GM21390 (cell line): ENCODE measurements around the gene ACSS1.

ENCODE experiments used
- ATAC-seq: cut with Tn5 transposase; IDR thresholded peaks from one replicate; pipeline ENCODE4 v1.9.1; 2021; ENCODE audit not compliant: unreplicated experiment

ACSS1 gene

GRCh38 chr20:25032478-25033264, 25.3 kb downstream of the ACSS1 start:
- ATAC-seq: no peak

- ATAC-seq: no peak
Observed at GRCh38 chr20:25032065-25032477, 25.9 kb downstream of the ACSS1 start.

DNA sequence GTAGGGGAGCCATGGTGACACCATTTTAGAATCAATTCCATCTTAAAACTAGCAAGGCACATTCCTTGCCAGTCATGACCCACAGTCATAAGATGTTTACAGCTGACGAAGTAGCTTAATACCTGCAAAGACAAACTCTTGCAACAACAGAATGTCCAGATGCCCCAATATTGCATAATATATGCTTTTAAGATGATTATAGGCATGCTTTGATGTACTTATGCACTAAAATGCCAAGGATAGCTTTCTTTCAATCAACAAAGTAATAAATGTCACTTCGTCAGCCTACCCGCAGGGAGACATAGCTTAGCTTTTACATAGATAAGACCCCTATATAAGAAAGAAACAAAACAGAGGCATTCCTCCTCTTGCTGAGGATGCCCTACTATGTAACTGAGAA, 26.7 kb downstream of the ACSS1 start:
- no peak for ATAC-seq

DNA sequence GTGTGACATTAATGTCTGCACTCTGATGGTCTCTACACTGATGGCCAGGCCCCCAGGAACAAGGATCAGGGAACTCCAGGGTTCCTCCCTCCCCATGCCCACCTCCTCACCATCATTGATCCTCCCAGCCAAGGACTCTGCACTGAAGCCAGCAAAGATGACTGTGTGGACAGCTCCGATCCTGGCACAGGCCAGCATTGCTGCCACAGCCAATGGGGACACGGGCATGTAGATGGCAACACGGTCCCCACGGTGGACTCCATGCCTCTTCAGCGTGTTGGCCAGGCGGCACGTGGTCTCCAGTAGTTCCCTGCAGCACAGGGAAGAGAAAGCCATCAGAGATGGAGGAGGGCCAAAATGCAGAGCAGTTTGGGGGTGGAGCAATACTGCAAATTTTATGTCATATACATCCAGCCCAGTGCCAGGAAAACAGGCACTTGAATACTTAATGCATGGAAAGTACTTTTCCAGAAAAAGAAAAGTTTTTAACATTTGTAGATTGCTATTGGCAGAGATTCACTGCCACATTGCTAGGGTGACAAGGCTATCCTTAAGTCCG, 27.2 kb downstream of the ACSS1 start:
- no peak for ATAC-seq

DNA sequence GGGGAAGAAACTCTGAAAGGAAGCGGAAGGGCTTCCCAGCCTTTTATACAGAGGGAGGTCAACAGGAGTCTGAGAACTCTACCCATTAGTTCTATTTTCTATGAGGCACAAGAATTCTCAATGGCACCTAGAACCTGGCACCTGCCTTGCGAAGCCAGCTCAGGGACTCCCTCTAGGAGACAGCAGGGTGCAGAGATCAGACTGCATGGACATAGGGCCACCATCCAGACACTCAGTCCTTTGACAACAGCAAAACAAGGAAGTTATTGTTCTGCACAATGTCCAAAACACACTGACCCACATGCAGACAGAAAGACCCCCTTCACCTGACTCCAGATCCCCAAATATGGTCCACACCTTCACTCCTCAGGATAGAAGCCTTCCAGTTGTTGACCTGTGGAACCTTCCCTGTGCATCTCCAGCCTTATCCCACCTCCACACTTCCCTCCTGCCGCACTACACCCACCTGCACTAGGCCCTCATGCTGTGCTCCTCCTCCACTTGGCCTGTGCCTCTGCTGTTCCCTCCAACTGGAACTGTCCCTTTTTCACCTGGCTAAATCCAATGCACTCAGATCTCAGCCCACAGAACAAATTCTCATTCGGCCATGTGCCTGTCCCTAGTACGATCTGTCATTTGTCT, 27.8 kb downstream of the ACSS1 start:
- ATAC-seq: no peak

DNA sequence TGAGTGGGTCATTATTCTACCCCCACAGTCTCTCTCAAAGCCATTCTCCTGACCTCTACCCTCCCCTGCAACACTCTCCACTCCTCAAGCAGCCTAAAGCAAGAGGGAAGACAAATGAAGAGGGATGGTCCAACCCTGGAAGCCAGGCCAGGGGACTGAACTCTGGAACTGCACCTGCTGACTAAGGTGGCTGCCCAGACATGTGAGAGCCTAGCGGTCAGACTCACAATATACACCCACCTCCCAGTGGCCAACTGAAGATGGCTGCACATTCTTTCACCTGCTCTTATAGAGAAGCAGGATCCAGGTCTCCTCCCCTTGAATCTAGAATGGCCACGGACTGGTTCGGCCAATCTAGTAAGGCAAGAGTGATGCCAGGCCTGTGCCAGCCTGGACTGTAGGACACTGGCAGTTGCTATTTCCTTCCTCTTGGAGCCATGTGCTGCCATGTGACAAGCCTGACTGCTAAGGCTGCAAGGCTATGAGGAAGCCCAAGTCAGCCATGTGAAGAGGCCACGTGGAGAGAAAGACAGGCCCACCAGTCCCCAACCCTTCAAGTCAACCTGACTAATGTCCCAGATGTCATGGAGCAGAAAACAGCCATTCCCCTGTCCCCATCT, 31.8 kb downstream of the ACSS1 start:
- no peak for ATAC-seq

DNA sequence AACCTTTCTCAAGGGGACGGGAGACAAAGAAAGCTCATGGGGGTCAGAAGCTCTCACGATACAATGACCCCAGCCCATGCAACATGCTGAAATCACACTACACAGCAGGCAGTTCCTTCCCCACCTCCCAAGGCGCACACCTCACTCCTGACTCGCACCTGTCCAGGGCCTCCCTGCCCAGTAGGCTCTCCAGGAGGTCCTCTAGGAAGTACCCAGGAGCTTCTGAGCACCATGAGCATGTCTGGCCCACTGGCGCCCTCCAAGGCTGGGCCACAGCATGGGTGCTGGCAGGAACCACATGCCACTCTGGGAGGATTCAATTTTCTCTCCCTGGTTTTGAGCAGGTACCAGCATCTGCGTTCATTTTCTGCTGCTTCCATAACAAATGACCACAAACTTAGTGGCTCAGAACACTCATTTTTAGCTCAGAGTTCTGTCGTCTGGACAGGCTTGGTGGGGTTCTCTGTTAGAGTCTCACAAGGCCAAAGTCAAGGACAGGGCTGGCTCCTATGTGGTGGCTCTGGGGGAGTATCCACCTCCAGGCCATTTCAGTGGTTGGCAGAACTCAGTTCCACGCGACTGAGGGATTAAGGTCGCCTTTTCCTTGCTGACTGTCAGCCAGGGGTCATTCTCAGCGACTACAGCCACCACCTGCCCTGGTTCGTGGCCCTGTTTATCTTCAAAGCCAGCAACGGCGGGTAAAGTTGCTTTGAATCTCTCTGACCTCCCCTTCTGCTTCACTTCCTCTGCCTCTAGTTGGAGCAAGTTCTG, 32.7 kb downstream of the ACSS1 start:
- ATAC-seq: no peak

- no peak for ATAC-seq
Observed at GRCh38 chr20:25024171-25024570, 33.8 kb downstream of the ACSS1 start.

DNA sequence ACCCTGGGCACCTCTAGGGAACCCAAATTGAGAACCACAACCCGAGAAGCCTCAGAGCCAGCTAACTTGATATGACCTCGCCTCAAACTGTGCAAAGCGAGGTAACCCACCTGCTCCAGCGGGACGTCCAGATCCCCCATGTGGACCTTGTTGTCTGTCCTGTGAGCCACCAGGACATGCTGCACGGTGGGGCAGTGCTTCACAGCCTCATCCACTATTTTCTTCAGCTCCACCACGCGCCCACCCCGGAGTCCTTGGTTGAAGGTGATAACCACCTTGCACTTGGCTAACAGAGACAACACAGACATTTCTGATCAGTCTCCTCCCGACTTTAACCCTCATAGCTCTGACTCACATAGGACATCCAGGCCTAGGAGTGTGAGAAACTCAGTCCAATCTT, 34.6 kb downstream of the ACSS1 start:
- ATAC-seq: no peak

GRCh38 chr20:25022680-25023079, 35.3 kb downstream of the ACSS1 start:
- no peak for ATAC-seq

- ATAC-seq: no peak
Observed at GRCh38 chr20:25021336-25021735, 36.6 kb downstream of the ACSS1 start.

DNA sequence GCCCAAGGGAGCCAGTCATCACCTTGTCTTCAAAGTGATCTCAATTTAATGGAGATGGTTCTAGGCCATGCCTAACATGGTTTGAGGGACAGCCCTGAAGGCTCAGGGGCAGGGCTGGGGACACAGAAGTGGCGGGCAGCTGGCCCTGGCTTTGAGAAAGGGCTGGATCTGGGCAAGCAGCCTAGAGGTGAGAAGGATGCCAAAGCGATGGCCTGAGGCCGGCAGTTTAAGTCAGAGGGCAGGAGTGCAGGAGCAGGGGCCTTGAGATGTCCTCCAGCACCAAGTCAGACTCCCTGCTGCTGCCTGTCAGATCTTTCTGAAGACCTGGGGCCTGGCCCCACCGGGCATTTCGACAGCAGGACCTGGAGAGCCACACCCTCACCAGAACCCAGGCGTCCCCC, 37.0 kb downstream of the ACSS1 start:
- no peak for ATAC-seq

GRCh38 chr20:25020345-25020744, 37.6 kb downstream of the ACSS1 start:
- ATAC-seq: no peak

DNA sequence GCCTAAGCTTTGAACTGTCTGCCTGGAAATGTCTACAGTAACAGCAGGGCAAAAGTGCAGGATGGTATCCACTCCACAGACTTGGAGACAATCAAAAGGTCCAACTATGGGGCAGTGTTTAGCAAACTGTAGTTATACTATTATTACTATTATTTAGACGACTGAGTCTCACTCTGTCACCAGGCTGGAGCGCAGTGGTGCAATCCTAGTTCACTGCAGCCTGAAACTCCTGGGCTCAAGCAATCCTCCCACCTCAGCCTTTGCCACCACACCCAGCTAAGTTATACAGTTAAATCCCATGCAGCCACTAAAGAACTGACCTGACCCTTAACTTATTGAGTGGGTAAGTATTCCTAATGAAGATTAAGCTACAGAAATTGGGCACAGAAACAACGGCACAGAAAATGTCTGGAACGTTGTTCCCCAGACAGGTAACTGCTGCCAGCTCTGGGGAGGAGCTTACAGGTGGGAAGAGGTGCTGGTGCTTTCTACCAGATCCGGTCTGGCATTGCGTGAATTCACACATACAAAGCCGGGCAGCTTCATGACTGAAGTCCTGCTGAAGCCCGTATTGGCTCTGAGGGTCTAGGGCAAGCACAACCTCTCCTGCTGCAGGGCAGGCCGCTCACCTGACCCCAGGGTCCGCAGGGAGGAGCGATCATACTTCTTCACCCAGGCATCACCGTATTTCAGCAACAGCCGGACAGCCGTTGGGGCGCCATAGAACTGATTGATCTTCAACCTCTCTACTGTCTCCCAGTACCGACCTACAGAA, 38.4 kb downstream of the ACSS1 start:
- no peak for ATAC-seq

GRCh38 chr20:25018841-25019240, 39.1 kb downstream of the ACSS1 start:
- ATAC-seq: no peak

DNA sequence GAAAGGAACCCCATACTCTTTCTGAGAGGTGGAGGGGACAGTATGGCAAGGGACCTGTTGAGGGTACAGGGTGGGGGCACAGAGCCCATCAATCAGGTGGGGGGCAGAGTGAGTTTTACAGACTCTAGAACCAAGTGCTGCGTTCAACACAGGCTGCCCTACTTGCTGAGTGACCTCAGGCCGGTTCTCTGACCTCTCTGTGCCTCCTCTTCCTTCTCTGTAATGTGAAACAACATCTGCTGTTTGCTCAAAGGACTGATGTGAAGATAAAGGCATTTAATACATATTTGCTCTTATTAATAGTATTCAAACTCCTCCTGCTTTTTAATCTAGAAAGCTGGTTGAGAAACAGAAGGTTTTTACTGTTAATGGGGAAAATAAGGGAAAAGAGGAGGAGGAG, 39.5 kb downstream of the ACSS1 start:
- no peak for ATAC-seq

GRCh38 chr20:25017257-25017803, 40.6 kb downstream of the ACSS1 start:
- ATAC-seq: no peak

DNA sequence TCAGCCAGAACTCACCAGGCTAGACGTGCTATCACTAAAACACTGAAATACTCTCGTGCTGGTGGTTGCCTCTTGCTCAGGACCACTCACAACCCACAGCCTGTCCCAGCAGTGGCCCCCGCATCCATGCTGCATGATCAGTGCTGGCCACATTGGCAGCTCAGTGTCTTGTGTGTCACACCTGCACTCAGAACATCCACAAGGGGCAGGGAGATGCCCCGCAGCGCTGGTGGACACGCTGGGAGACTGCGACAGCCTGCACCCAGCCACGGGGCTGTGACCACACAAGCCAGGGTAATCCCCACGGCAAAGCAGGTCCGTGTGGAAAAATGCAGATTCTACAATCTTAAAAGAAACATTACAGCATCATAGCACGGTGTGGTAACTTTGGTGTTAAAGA, 41.5 kb downstream of the ACSS1 start:
- no peak for ATAC-seq

DNA sequence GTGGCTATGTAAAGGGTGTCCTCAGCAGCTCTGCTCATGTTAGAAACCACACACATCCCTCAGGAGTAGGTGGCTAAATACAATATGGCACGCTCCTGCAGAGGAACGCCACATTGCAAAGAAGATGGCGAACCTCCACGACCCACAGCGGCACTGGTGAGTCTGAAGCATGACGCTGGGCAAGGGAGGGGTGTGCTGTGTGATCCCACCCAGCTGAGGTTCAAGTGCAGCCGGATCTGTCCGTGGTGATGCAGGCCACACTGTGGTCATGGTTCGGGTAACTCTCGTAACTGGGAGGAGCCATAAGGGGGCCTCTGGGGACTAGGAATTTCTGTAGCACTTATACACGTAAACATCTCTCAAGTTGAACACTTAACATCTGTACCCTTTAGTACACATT, 42.0 kb downstream of the ACSS1 start:
- no peak for ATAC-seq

GRCh38 chr20:25014816-25015215, 43.1 kb downstream of the ACSS1 start:
- no peak for ATAC-seq
